ENCODE data around the gene USH1G. TPM values are rescaled to one million over a fixed set of nuclear protein-coding genes. Genes with fewer than 3 reads are reported as not detected.
A peak's percentile ranks its signal among the peaks of the same experiment; 100 is the strongest.
"Not testable (repeated sequence)": the region's sequence is repeated elsewhere in the genome, so short reads cannot be mapped to it uniquely, and the experiment has no call there.

Gene USH1G
- polyA plus RNA-seq, 1 donor from 2014 or later = not detected

DNA sequence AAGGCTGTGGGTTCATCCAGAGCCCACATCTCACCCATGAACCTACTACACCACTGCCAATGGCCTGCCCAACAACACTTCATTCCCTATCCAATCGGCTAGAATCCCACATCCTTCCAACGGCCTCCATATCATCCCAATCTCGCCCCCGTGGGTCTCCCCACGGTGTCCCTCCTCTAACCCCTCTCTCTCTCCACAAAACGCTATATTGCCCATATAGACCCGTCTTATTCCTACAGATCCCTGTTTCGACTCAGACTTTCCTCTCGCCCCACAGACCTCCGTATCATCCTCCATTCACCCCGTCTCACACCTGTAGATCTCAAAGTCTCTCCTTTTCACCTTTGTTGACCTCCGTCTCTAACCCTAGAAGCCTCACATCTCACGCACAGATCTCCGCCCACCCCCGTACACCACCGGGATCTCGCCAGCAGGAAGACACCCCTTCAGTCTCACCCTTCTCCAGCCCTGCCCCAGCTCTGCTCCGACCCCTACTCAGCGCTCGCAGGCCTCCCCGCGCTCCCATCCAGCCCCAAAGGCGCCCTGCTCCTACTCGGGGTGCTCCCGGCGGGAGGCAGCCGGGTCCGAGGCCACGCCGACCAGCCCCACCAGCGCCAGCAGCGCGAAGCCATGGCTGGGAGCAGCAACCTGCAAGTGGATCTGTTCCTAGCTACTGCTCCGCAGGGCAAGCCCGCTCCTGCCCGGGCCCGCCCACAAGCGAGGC, 50.6 kb downstream of the USH1G start, which contains the start of gene FDXR:
Gene FDXR (minus strand): TSS at position 682 of the 724 bp plus-strand sequence. CDS start 50 bp downstream, at position 632.
- Mint-ChIP-seq H3K27ac (peak within 1 kb of the TSS; percentile 90 to 99 (median 98)), H3K4me3 (peak within 1 kb of the TSS; percentile 88 to 98 (median 96)), H3K4me1 (peaks cover 0 to 20% (median 10%) of the 10 kb centered on the region in 3 donors), H3K27me3 (no peaks in the 10 kb centered on the region), H3K9me3 (no peaks in the 10 kb centered on the region), H3K36me3 (no peaks in the 10 kb centered on the region)

- Mint-ChIP-seq H3K27me3 (no peaks in the 10 kb centered on the region), H3K4me1 (peaks cover 0 to 20% (median 10%) of the 10 kb centered on the region in 3 donors), H3K9me3 (no peaks in the 10 kb centered on the region), H3K27ac (no peak overlapping the region), H3K36me3 (no peaks in the 10 kb centered on the region), H3K4me3 (peak overlapping the region in 3 of 4 donors; percentile 4 to 88 (median 48))
These were observed 51.5 kb downstream of the USH1G start for GRCh38 chr17:74871356-74872076.

DNA sequence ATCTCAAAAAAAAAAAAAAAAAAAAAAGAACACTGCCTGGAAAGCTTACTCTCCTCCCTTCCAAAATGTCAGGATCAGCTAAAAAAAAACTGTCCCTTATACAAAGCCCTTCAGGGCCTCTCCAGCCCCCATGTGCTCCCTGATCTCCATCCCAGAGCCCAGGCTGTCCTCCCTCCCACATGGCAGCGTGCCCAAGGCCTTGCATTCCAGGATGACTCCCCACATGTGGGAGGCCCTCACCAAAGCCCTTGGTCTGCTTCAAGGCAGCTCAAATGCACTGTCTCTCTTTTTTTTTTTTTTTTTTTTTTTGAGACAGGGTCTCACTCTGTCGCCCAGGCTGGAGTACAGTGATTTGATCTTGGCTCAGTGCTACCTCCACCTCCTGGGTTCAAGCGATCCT, 52.5 kb downstream of the USH1G start:
- Mint-ChIP-seq H3K27ac (no peak overlapping the region), H3K27me3 (no peaks in the 10 kb centered on the region), H3K4me3 (no peak overlapping the region), H3K9me3 (no peaks in the 10 kb centered on the region), H3K4me1 (peaks cover 0 to 20% (median 10%) of the 10 kb centered on the region in 3 donors), H3K36me3 (no peaks in the 10 kb centered on the region)

GRCh38 chr17:74870028-74870427, 53.0 kb downstream of the USH1G start:
- H3K4me1 Mint-ChIP-seq = peaks cover 2 to 20% (median 10%) of the 10 kb centered on the region in 3 donors
- H3K9me3 Mint-ChIP-seq, H3K27me3 Mint-ChIP-seq, H3K36me3 Mint-ChIP-seq, H3K4me3 Mint-ChIP-seq: not testable (repeated sequence)
- peak overlapping the region in 1 of 3 donors; percentile 19 for H3K27ac Mint-ChIP-seq

DNA sequence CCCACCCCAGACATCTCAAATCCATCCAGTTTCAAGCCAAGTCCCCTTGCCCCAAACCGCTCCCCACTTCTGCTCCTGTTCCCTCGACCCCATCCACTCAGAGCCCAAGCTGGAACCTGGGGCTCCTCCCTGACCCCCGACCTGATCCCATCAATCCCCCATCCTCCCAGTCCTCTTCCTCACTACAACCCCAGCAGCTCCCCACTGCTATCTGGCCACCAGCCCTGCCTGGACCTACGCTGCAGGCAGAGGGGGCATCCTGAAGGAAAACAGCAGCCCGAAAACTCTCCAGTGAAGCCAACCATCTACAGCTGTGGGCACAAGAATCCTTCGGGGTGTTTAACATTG, 54.2 kb downstream of the USH1G start:
- Mint-ChIP-seq H3K36me3 (no peaks in the 10 kb centered on the region), H3K27ac (no peak overlapping the region), H3K4me3 (no peak overlapping the region), H3K4me1 (peaks cover 6 to 22% (median 12%) of the 10 kb centered on the region in 3 donors), H3K9me3 (no peaks in the 10 kb centered on the region), H3K27me3 (no peaks in the 10 kb centered on the region)

DNA sequence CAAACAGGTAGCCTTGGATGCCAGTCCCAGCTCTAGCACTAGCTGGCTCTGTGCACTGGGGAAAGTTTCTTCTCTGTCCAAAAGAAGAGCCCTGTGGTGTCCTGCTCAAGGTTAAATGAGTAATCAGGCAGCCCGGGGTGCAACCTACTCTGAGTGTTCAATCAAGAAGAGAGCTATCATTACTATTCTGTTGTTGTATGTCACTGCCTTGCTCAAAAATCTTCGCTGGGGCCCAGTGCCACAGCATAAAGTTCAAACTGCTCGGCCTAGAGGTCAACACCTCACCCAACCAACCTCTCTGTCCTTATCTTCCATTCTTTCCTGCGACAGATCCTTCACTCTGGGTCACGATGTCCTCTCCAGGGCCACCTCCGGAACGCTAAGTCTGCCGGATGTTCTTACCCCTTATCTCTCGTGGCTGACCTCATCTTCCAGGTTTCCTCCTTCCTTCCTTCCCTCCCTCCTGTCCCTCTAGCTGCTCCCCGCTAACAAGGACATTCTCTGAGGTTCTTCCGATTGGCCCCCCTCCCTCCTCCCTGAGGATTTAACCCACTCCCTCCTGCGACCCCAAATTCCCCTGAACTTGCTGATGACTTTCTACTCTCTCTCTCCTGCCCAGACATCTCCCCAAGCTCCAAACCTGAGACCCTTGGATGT, 54.7 kb downstream of the USH1G start:
- peaks cover 6 to 18% (median 9%) of the 10 kb centered on the region in 3 donors for H3K4me1 Mint-ChIP-seq
- H3K9me3 Mint-ChIP-seq = no peaks in the 10 kb centered on the region
- no peak overlapping the region for H3K27ac Mint-ChIP-seq
- no peak overlapping the region for H3K4me3 Mint-ChIP-seq
- no peaks in the 10 kb centered on the region for H3K27me3 Mint-ChIP-seq
- no peaks in the 10 kb centered on the region for H3K36me3 Mint-ChIP-seq

GRCh38 chr17:74866198-74866835, 56.7 kb downstream of the USH1G start:
- Mint-ChIP-seq H3K4me3 (no peak overlapping the region), H3K27me3 (peaks cover 9% of the 10 kb centered on the region), H3K27ac (no peak overlapping the region), H3K4me1 (peaks cover 3 to 6% (median 6%) of the 10 kb centered on the region in 3 donors), H3K36me3 (no peaks in the 10 kb centered on the region), H3K9me3 (no peaks in the 10 kb centered on the region)

Other genes starting within 250 kb of the USH1G start
- not detected for gene CD300LF, start 210.3 kb downstream of the USH1G start, polyA plus RNA-seq
- 76.5 TPM for gene RAB37, start 186.0 kb downstream of the USH1G start, polyA plus RNA-seq
- gene NHERF1, start 174.6 kb downstream of the USH1G start, polyA plus RNA-seq = 177 TPM
- 24.5 TPM for gene NAT9, start 146.9 kb downstream of the USH1G start, polyA plus RNA-seq
- not detected for gene GRIN2C, start 63.4 kb downstream of the USH1G start, polyA plus RNA-seq
- 5.9 TPM for gene FDXR, start 50.3 kb downstream of the USH1G start, polyA plus RNA-seq
- gene FADS6, start 29.6 kb downstream of the USH1G start, polyA plus RNA-seq = not detected
- gene OTOP2, start 1.0 kb upstream of the USH1G start, polyA plus RNA-seq = not detected
- not detected for gene OTOP3, start 12.6 kb upstream of the USH1G start, polyA plus RNA-seq
- 1.2 TPM for gene HID1, start 49.5 kb upstream of the USH1G start, polyA plus RNA-seq
- not detected for gene CDR2L, start 64.4 kb upstream of the USH1G start, polyA plus RNA-seq
- gene MRPL58, start 89.4 kb upstream of the USH1G start, polyA plus RNA-seq = 53.9 TPM
- gene ATP5PD, start 123.7 kb upstream of the USH1G start, polyA plus RNA-seq = 241 TPM
- 5.7 TPM for gene KCTD2, start 124.0 kb upstream of the USH1G start, polyA plus RNA-seq
- gene SLC16A5, start 164.7 kb upstream of the USH1G start, polyA plus RNA-seq = 3.0 TPM
- gene ARMC7, start 186.7 kb upstream of the USH1G start, polyA plus RNA-seq = 4.5 TPM
- 150 TPM for gene NT5C, start 208.5 kb upstream of the USH1G start, polyA plus RNA-seq
- 150 TPM for gene JPT1, start 231.3 kb upstream of the USH1G start, polyA plus RNA-seq

Measured in IgD-negative memory B cell (primary cell).